Stimulated activated naive CD8-positive, alpha-beta T cell treated with anti-CD3 and anti-CD28 coated beads, Interleukin-15, Interleukin-2, amounts not matched to agents 100 U/mL and 50 U/mL, for 24 hours (primary cell): Measurements from ENCODE around the gene RPS3A.
"Not testable (repeated sequence)": the region's sequence is repeated elsewhere in the genome, so short reads cannot be mapped to it uniquely, and the experiment has no call there.

ENCODE experiments used
- ATAC-seq: fragments of 150-1000 bp; cut with Tn5 transposase; one replicate; pipeline ENCODE4 v1.10.0; 2021
- DNase-seq: peaks from one replicate; pipeline ENCODE4 v3.0.0; 2021

Gene RPS3A

DNA sequence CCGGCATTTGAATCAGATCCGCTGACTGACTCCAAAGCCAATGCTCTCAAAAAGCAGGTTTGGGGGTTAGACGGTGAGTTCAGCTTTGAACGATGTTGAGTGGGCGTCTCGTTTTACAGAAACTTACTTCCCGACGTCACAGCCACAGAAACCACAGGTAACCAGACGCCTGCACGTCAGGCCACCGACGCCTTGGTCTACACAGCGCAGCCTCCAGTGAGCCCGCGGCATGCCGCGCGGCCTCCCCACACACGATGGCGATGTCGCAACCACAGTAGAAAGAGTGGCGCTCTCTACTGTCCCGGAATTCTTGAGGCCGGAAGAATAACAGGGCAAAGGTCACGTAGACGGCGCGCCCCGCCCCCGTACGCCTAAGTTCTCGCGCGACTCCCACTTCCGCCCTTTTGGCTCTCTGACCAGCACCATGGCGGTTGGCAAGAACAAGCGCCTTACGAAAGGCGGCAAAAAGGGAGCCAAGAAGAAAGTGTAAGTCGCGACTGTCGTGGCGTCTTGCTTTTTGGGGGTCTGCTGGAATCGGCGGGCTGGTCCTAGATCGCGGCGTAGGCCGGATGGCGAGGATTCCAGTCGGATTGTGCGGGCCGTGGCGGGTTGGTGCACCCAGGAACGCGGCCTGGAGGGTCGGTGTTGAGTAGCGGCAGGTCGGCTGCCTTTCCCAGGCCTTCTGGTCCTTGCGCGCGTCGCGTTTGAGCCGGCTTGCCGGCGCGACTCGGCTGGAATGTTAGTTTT is at the start of gene RPS3A:
Gene RPS3A, plus strand, starts transcription at position 400 of the 747 bp plus-strand sequence. Its CDS starts 25 bp downstream, at position 425.
- ATAC-seq (peak; percentile 96), DNase-seq (peak; percentile 96)

DNA sequence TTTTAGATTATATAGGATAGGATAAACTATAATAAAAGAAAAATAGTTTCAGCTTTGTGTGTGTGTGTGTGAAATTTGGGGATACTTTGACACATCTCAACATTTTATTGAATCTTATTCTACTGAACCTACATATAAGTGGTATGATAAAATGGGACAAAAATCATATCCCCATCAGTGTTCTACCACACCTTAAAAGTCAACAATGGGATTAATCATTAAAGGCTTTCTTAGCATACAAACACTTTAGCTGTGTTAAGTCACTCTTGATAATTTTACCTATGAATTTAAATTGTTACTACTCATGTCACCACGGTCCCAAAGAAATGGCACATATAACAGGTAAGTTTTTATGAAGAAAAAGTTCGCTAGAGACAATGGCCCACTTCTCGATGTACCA is 46.6 kb upstream of the RPS3A start:
- DNase-seq (no peak), ATAC-seq (no peak)

DNA sequence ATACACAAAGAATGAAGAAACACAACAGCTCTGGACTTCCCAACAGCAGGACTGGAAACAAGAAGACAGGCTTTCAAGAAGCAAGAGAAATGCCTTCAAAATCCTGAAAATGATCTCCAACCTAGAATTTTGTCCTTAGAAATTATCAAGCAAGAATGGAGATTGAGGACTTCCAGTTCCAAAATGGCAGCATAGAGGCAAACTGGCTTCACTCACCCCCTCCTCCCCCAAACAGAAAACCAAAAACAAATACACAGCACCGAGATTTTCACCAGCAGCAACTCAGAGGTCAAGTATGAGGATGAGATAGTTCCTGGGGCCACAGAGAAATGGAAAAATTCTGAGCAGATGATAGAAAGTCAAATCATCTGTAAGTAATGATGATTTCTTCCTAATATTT is 43.9 kb upstream of the RPS3A start:
- ATAC-seq (no peak), DNase-seq (no peak)

DNA sequence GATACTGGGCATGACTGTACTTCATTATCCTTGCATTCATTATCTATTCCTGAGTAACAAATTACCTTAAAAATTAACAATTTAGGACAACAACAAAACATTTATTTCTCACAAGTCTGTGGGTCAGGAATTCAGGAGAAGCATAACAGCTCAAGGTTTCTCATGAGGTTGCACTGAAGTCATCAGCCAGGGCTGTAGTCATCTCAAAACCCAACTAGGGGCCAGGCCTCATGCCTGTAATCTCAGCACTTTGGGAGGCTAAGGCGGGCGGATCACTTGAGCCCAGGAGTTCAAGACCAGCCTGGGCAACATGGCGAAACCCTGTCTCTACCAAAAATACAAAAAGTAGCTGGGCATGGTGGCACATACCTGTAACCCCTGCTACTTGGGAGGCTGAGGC is 36.3 kb upstream of the RPS3A start:
- DNase-seq, ATAC-seq: not testable (repeated sequence)

DNA sequence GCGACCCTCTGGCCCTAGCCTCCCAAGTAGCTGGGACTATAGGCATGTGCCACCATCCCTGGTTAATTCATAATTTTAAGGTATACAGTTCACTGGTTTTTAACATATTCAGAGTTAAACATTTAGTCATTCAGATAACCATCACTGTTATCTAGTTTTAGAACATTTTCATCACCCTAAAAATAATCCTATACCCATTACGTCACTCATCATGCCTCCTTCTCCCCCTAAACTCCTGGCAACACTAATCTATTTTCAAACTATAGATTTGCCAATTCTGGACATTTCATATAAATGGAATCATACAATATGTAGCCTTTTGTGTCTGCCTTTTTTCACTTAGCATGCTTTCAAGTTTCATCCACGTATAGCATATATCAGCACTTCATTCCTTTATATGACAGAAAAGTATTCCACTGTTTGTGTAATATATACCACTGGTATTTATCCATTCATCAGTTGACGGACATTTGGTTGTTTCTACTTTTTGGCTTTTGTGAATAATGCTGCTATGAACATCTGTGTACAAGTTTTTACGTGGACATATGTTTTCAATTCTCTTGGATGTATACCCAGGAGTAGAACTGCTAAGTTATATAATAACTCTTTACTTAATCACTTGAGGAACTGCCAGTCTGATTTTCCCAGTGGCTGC is 32.0 kb upstream of the RPS3A start:
- DNase-seq, result no peak
- ATAC-seq, result no peak

DNA sequence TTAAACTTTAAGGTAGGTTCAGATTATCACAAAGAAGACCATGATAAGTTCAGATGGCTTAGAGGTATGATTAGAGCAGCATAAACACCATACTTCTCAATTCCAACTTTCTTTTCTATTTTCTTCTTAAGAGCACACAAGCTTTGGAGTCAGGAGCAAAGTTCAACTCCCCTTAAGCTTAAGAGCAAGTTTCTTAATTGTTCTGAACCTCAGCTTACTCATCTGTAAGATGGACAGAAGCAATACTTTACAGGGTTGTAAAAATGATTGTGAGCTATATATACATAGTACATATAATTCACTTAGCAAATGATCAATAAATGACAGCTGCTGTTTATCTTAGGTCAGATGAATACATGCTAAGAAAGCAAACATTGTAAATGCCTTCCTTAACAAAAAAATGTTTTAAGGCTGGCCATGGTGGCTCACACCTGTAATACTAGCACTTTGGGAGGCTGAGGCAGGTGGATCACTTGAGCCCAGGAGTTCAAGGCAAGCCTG is 25.0 kb upstream of the RPS3A start:
- ATAC-seq, result no peak
- DNase-seq, result no peak

DNA sequence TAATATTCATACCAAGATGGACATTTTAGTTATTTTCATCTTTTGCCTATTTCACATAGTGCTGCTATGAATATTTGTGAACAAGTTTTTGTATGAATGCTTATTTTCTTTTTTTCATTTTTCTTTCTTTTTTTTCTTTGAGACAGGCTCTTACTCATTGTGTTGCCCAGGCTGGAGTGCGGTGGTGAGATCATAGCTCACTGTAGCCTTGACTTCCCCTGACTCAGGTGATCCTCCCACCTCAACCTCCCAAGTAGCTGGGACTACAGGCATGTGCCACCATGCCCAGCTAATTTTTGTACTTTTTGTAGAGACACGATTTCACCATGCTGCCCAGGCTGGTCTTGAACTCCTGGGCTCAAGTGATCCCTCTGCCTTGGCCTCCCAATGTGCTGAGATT is 21.4 kb upstream of the RPS3A start:
- peak; percentile 61 for ATAC-seq
- DNase-seq, result not testable (repeated sequence)

DNA sequence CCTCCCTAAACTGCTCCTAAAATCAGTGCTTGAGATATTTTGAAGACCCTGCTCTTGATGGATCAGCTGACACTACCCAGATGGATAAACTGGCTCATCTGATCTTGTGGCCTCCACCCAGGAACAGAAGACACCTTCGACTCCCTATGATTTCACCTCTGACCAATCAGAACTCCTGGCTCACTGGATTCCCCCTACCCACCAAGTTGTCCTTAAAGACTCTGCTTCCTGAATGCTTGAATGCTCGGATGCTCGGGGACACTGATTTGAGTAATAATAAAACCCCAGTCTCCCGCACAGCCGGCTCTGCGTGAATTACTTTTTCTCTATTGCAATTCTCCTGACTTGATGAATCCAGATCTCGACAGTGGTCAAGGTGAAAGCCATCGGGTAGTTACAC is 12.0 kb upstream of the RPS3A start:
- DNase-seq (no peak), ATAC-seq (no peak)

DNA sequence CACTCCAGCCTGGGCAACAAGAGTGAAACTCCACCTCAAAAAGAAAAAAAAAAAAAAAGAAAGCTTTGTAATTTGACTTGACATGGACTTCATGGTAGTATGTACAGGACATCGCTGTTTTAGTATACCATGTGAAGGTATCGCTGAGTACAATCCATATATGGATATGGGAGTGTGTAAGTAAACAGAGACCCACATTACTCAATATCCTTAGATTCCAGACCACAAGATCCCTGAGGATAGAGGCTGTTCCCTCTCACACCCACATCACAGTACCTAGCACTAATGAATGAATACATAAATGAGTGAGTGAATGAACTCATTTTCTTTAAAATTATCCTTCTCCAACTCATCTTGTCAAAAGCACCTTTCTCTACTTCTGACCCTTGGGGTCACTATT is 8.4 kb upstream of the RPS3A start:
- DNase-seq (no peak), ATAC-seq (no peak)

DNA sequence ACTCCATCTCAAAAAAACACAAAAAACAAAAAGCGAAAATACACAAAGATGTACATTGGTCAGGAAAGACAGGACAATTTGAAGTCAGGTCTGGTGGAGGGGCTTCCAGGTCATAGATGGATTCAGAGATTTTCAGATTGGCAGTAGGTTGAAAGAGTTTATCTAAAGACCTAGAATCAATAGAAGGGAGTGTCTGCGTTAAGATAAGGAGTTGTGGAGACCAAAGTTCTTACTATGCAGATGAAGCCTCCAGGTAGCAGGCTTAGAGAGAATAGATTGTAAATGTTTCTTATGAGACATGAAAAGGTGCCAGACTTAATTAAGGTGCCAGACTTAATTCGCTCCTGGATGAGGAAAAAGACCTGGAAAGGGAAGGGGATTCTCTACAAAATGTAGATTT is 6.9 kb upstream of the RPS3A start:
- DNase-seq (no peak), ATAC-seq (no peak)

DNA sequence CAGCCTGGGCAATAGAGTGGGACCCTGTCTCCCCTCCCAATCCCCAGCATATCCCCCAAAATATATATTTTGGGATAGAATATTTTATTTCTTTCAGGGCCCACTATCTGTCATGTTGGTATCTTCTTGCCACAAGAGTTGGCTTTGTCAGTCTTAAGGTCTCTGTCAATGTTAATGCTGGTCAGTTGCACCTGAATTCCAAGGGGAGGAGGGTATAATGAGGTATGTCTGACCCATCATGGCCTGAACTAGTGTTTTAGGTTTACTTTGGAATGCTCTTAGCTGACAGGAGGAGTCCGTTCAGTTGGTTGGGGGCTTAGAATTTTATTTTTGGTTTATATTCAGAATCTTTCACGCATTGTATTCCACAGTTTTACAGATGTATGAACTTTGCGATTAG is 6.2 kb upstream of the RPS3A start:
- ATAC-seq (no peak), DNase-seq (no peak)

DNA sequence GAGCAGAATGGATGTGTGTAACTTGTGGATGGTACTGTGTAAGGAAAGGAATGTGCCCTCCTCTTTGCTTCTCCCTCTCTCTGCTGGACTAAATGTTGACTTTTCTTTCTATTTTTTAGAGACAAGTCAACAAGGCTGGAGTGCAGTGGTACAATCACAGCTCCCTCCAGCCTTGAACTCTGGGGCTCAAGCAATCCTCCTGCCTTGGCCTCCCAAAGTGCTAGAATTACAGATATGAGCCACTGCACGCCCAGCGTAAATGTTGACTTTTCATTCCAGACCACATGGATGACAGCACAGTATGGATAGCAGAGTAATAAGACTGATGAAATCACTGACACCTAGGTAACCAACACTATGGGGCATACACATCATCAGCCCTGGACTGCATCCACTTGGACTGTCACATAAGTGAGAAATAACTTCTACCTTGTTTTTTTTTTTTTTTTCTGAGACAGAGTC is 5.1 kb upstream of the RPS3A start:
- ATAC-seq (no peak), DNase-seq (no peak)

DNA sequence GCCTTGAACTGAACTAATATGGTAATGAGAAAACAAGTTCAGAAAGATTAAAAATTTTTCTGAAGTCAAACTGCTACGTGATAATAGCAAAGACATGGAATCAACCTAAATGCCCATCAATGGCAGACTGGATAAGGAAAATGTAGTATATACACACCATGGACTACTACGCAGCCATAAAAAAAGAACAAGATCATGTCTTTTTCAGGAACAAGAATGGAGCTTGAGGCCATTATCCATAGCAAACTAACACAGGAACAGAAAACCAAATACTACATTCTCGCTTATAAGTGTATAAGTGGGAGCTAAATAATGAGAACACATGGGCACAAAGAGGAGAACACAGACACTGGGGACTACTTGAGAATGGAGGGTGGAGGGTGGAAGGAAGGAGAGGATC is 4.3 kb upstream of the RPS3A start:
- ATAC-seq, result no peak
- DNase-seq, result no peak

DNA sequence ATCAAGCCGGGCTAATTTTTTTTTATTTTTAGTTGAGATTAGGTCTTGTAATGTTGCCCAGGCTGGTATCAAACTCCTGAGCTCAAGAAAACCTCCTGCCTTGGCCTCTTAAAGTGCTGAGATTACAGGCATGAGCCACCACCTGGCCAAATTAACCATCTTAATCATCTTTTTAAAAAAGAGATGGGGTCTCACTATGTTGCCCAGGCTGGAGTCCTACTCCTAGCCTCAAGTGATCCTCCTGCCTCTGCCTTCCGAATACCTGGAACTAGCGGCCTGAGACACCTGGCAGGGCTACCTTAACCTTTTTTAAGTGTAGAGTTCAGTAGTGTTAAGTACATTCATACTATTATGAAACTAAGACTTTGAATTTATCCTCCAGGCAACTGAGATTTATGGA is 1.7 kb upstream of the RPS3A start:
- DNase-seq, result no peak
- ATAC-seq, result no peak

DNA sequence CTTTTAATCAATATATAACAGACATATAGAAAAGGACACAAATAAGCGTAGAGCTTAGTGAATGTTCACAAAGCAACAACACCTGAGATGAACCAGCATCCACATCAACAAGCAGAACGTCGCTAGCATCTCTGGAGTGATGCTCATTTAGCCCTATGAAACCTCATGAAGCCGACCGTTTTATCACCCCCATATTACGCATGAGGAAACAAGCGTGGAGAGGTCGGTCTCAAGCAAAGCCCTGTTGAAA is 524 bp upstream of the RPS3A start:
- ATAC-seq (no peak), DNase-seq (no peak)

DNA sequence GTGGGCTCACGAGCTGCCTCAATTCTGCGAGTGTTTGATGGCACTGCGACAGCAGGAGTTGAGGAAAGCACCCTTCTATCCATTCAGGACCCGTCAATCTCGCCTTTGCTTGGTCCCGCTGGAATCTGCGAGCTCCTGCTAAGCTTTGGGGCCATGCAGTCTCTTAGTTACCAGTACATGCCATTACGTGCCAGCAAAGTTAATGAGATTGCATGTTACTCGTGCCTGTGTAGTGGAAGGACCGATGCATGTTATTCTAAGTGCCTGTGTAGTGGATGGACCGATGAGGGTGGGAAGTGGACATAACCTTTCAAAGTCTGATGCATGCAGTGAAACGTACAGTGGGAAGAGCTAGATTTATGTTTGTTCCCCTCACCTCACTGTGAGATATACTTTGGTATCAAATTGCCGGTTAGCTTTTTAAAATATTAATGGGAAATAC is 569 bp downstream of the RPS3A start:
- no peak for ATAC-seq

DNA sequence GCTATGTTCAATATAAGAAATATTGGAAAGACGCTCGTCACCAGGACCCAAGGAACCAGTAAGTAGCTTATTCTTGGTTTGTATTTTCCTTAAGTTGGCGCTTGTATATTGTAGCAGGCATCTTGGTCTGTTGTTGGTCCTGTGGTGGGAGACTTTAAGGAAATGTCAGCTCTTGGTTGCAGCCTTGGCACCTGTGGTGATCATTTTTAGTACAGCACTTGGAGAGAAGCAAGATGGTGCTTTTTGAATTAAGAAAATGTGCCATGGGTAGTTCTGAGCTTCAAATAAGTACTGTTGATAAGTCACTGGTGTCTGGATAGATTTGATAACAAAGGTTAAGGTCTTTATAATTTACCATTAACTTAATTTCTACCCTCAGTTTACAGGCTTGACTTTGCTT is 1.1 kb downstream of the RPS3A start:
- no peak for ATAC-seq

More for the DNA sequence above, 569 bp downstream of the RPS3A start:
- no peak for DNase-seq

DNA sequence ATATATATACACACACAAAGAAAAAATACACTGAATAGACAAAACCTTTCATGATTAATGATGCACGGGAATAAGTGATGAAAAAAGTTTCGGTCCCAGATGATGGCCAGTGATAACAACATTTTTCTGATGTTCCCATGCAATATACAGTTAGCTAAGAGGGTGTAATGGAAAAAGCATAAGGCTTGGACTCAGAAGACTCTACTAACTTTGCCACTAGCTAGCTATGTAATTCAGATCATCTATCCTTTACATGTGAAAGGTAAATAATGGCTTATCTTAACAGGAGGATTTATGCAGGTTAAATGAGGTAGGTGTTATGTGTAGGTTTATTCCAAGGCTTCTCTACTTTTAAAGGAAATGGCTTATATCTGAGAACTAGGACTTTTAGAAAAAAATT is 4.3 kb downstream of the RPS3A start:
- ATAC-seq (no peak), DNase-seq (no peak)

More for the DNA sequence above, 1.1 kb downstream of the RPS3A start:
- DNase-seq, result no peak

DNA sequence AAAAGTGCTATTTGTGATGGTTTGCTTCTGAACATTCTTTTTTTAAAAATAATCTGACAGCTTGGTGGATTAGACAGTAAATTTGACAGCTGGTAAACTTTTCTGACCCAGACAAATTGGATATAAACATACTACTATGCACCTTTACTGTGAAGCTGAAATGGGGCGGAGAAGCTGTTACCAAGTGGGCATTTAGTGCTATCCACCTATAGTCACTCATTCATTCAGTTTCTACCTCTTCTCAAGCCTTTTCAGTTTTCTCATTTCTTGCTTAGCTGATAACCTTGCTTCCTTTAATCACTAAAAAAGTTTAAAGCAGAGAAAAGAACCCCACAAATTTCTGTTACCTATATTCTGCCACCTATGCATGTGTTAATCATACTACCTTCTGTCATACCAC is 5.2 kb downstream of the RPS3A start:
- ATAC-seq (no peak), DNase-seq (no peak)

DNA sequence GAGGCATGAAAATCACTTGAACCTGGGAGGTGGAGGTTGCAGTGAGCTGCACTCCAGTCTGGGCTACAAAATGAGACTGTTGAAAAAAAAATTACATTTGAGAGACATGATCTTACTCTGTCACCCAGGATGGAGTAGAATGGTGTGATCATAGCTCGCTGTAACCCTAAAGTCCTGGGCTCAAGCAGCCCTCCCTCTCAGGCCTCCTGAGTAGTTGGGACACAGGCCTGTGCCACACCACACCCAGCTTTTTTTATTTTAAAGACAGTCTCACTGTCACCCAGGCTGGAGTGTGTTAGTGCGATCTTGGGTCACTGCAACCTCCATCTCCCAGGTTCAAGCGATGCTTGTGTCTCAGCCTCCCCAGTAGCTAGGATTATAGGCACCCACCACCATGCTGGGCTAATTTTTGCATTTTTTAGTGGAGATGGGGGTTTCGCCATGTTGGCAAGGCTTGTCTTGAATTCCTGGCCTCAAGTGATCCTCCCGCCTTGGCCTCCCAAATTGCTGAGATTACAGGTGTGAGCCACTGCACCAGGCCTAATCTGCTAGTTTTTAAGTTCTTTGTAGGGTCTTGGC is 6.1 kb downstream of the RPS3A start:
- no peak for ATAC-seq

DNA sequence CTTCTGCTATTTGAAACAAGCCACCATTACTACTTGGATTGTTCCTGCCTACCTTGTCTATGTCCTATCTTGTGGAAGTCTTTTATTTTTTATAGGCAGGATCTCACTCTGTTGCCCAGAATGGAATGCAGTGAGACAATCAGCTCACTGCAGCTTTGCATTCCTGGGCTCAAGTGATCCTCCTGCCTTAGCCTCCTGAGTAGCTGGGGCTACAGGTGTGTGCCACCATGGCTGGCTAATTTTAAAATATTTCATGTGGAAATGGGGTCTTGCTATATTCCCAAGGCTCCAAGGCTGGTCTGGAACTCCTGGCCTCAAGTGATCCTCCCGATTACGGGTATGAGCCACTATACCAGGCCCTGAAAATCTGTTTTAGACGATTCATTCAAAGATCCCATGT is 7.6 kb downstream of the RPS3A start:
- no peak for ATAC-seq

More for the DNA sequence above, 6.1 kb downstream of the RPS3A start:
- no peak for DNase-seq

DNA sequence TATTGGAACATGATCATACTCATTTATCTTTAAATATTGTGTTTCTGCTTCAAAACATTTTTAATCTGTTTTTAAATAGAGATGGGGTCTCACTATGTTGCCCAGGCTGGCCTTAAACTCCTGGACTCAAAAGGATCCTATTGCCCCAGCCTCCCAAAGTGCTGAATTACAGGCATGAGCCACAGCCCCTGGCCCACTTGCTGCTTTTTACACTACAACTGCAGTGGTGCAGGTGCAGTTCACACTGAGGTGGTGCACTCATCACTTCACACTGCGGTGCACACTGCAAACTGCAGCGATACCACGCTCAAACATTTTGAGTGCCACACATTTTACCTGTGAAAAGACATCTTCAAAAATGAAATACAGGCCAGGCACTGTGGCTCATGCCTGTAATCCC is 10.8 kb downstream of the RPS3A start:
- DNase-seq (no peak), ATAC-seq (no peak)

More for the DNA sequence above, 7.6 kb downstream of the RPS3A start:
- DNase-seq, result no peak

DNA sequence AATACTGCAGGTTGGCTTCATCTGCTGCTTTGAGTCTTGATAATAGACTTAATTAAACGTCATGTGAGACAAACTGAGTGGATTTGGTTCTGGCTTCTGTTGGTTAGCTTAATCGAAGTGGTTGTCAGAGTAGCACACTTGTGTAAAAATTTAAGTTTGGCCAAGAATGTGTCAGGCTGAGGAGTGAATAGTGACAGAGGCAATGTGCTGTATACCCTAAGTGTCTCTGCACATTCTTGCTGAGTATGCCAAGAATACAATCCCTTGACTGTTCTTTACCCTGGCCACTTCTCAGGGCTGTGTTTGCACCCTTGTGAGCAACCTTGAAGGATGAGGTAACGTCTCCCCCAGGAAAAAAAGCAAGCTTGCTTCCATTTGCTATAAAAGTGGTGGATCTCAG is 14.9 kb downstream of the RPS3A start:
- no peak for ATAC-seq

DNA sequence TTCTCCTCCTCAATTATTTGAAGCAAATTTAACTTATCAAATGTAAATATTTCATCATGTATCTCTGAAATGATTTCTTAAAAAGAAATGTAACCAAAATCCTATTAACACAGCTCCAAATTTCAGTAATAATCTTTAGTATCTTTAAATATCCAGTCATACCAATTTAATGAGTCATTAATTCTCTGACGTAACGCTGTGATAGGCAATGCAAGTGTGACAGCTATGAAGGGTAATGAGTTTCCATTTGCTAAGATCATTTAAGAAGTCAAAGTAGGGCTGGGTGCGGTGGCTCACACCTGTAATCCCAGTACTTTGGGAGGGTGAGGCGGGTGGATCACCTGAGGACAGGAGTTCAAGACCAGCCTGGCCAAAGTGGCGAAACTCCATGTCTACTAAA is 15.6 kb downstream of the RPS3A start:
- no peak for ATAC-seq
- DNase-seq, result no peak

More for the DNA sequence above, 14.9 kb downstream of the RPS3A start:
- DNase-seq, result no peak
